ENCODE results near the gene EDEM3. TPM values are rescaled to one million over a fixed set of nuclear protein-coding genes. Genes with fewer than 3 reads are reported as not detected.

The EDEM3 gene
- total and polyA plus RNA-seq, 12 donors, result 7.8 to 26.8 (median 17.8) TPM

DNA sequence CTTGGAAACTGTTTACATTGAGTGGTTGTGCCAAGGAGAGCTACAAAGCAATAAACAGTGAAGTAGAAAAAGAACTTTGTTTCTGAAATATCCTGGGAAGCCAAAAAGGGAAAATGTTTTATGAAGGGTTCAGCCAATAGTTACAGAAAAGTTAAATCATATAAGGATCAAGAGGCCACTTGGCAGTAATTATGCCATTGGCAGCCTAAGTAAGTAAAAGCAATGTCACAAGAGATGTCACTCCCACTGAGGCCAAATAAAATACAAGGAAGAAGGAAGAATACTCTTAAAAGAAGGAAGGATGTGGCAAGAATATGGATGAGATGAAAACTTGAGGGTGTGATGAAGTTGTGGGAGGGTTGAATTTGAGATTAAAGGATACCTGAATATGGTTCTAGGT, 45.2 kb downstream of the EDEM3 start:
- DNase-seq (no peak), ATAC-seq (no peak)
- Histone ChIP-seq H3K9me3 (no peaks in the 10 kb centered on the region), H3K4me1 (no peaks in the 10 kb centered on the region), H3K27ac (no peak overlapping the region), H3K27me3 (no peaks in the 10 kb centered on the region), H3K36me3 (peaks cover 0 to 100% (median 59%) of the 10 kb centered on the region in 9 donors), H3K4me3 (no peak overlapping the region)
- TF ChIP-seq, protein P1, sequence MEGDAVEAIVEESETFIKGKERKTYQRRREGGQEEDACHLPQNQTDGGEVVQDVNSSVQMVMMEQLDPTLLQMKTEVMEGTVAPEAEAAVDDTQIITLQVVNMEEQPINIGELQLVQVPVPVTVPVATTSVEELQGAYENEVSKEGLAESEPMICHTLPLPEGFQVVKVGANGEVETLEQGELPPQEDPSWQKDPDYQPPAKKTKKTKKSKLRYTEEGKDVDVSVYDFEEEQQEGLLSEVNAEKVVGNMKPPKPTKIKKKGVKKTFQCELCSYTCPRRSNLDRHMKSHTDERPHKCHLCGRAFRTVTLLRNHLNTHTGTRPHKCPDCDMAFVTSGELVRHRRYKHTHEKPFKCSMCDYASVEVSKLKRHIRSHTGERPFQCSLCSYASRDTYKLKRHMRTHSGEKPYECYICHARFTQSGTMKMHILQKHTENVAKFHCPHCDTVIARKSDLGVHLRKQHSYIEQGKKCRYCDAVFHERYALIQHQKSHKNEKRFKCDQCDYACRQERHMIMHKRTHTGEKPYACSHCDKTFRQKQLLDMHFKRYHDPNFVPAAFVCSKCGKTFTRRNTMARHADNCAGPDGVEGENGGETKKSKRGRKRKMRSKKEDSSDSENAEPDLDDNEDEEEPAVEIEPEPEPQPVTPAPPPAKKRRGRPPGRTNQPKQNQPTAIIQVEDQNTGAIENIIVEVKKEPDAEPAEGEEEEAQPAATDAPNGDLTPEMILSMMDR (IDR thresholded peaks at IDR 0.05), result no peak
- intact Hi-C loops (cut with DNase I), result no loop called here

DNA sequence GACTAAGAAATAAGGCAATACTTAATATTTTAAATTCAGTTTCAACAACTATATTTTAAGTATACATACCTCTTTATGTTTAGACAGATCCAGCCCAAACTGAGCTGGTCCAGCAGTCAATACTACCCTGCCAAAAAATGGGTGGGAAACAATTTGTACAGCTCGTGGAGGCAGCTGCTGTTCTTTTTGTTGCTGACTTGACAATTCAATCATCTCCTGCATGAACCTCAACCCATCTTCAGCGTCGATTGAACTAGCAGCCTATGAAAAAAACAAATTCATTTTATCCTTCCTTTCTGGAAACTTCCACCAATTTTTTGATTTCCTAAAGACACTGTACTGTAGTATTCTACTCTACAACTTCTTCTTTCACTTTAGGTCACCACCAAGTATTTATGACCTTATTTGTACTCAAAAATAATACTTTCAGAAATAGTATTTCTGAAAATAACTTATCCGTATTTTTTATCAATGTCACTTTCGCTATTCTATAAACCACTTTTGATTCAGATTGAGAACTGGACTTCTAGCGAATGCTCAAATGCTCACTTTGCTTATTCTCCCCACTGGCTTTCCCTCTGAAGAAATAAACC, 46.5 kb downstream of the EDEM3 start:
- H3K4me1 ChIP-seq, result no peaks in the 10 kb centered on the region
- WGBS, 2 donors, result 78 to 89% methylated on average over 6 of the region's 6 CpGs
- ATAC-seq (no peak), DNase-seq (no peak)
- TF ChIP-seq, protein P1 (IDR thresholded peaks at IDR 0.05), result no peak
- no peak overlapping the region for H3K27ac ChIP-seq
- no peaks in the 10 kb centered on the region for H3K27me3 ChIP-seq
- no peak overlapping the region for H3K4me3 ChIP-seq
- peaks cover 0 to 100% (median 56%) of the 10 kb centered on the region in 9 donors for H3K36me3 ChIP-seq
- no peaks in the 10 kb centered on the region for H3K9me3 ChIP-seq
- intact Hi-C loops (cut with DNase I), result no loop called here

DNA sequence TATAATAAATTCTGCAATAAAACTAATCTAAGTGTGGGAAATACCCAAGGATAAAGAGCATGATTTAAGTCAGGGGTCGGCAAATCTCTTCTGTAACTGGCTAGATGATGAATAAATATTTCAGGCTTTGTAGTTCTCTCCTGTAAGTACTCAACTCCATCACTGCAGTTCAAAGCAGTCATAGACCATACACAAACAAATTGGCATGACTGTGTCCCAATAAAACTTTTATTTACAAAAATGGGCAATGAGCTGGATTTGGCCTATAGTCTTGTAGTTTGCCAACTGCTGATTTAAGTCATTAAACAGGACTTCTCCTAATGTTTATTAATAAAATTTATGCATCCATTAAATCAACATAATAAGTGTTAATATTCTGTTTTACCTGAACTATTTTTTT, 49.4 kb downstream of the EDEM3 start:
- ATAC-seq (no peak), DNase-seq (no peak)
- TF ChIP-seq, protein P1 (IDR thresholded peaks at IDR 0.05), result no peak
- Histone ChIP-seq H3K4me1 (peaks cover 0 to 7% (median 0%) of the 10 kb centered on the region in 9 donors), H3K27me3 (no peaks in the 10 kb centered on the region), H3K36me3 (peaks cover 0 to 100% (median 34%) of the 10 kb centered on the region in 9 donors), H3K4me3 (no peak overlapping the region), H3K27ac (no peak overlapping the region), H3K9me3 (no peaks in the 10 kb centered on the region)
- 90 to 100% methylated on average over 1 of the region's 1 CpG for WGBS, 2 donors
- intact Hi-C loops (cut with DNase I), result loop anchor here in 1 of 10 donors (1.0 kb wide), 1 partner anchor 21 kb away; no protein-coding TSS in a partner anchor

DNA sequence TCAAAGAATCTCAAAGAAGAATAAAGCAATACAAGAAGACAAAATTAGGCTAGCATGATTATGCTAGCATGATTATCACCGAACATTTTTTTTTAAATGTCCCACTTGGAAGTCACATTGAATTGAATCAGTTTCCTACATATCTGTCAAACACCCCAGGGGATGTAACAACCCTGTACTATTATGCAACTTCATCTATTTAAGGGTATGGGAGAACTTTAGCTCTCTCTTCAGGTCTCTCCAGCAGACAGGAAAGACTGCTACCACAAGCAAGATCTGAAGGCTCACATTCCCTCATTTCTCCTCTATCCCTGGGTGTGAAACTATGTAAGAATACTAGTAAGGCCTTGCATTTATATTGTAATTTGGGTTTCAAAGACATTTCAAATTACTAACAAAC, 52.8 kb downstream of the EDEM3 start:
- DNase-seq, result no peak
- 45 to 69% methylated on average over 1 of the region's 1 CpG for WGBS, 2 donors
- H3K27ac ChIP-seq, result peak overlapping the region in 1 of 10 donors; percentile 18
- peaks cover 0 to 7% (median 0%) of the 10 kb centered on the region in 9 donors for H3K4me1 ChIP-seq
- TF ChIP-seq, protein P1 (IDR thresholded peaks at IDR 0.05), result no peak
- no peak overlapping the region for H3K4me3 ChIP-seq
- peak in 3 of 8 donors; percentile 47 to 53 (median 51) for ATAC-seq
- H3K9me3 ChIP-seq, result no peaks in the 10 kb centered on the region
- peaks cover 0 to 99% (median 13%) of the 10 kb centered on the region in 9 donors for H3K36me3 ChIP-seq
- intact Hi-C loops (cut with DNase I), result no loop called here
- no peaks in the 10 kb centered on the region for H3K27me3 ChIP-seq
